SK-N-SH treated with all-trans-retinoic acid at 6 μM for 48 hours (cell line): Measurements from ENCODE around the gene DIP2C.

ENCODE experiments used
- ATAC-seq: fragments of 200-7000 bp; cut with Tn5 transposase; 3 replicates; pipeline ENCODE4 v1.9.1; 2020; ENCODE audit warnings: mild to moderate bottlenecking, moderate library complexity
- ARNTL ChIP-seq: fragments of 450-650 bp; formaldehyde crosslinking; IDR thresholded peaks from 2 replicates; pipeline ENCODE4 v1.5.0; 2020; ENCODE audit warnings: low read depth, mild to moderate bottlenecking, moderate library complexity, borderline replicate concordance
- BACH2 ChIP-seq: fragments of 250-450 bp; sonication (Bioruptor Pico); IDR thresholded peaks from 2 replicates; pipeline ENCODE4 v1.9.0; 2021; ENCODE audit warnings: mild to moderate bottlenecking, borderline replicate concordance
- CSDC2 ChIP-seq: fragments of 250-450 bp; sonication (Bioruptor Pico); IDR thresholded peaks from 2 replicates; pipeline ENCODE4 v1.5.0; 2020; ENCODE audit warnings: mild to moderate bottlenecking, moderate library complexity
- ESRRG ChIP-seq: fragments of 250-450 bp; sonication (Bioruptor Pico); IDR thresholded peaks from 2 replicates; pipeline ENCODE4 v1.6.1; 2021; ENCODE audit warnings: mild to moderate bottlenecking
- ISL1 ChIP-seq: fragments of 250-450 bp; sonication (Bioruptor Pico); IDR thresholded peaks from 2 replicates; pipeline ENCODE4 v2.1.2; 2022; ENCODE audit warnings: mild to moderate bottlenecking, moderate library complexity
- OSR1 ChIP-seq: fragments of 250-450 bp; sonication (Bioruptor Pico); IDR thresholded peaks from 2 replicates; pipeline ENCODE4 v1.8.0; 2022; ENCODE audit warnings: moderate library complexity, mild to moderate bottlenecking, inconsistent platforms
- RARB ChIP-seq: fragments of 250-450 bp; sonication (Bioruptor Pico); IDR thresholded peaks from 2 replicates; pipeline ENCODE4 v1.8.0; 2021; ENCODE audit warnings: mild to moderate bottlenecking, moderate library complexity
- SNAI2 ChIP-seq: fragments of 250-450 bp; sonication (Bioruptor Pico); IDR thresholded peaks from 2 replicates; pipeline ENCODE4 v1.5.0; 2020; ENCODE audit warnings: mild to moderate bottlenecking, moderate library complexity
- TOX ChIP-seq: fragments of 250-450 bp; sonication (Bioruptor Pico); IDR thresholded peaks from 2 replicates; pipeline ENCODE4 v1.8.0; 2021; ENCODE audit warnings: mild to moderate bottlenecking, moderate library complexity, borderline replicate concordance
- ZC3H10 ChIP-seq: fragments of 250-450 bp; sonication (Bioruptor Pico); IDR thresholded peaks from 2 replicates; pipeline ENCODE4 v1.5.1; 2021; ENCODE audit warnings: mild to moderate bottlenecking, moderate library complexity
- ZFP3 ChIP-seq: fragments of 250-450 bp; sonication (Bioruptor Pico); IDR thresholded peaks from 2 replicates; pipeline ENCODE4 v1.5.0; 2020; ENCODE audit warnings: mild to moderate bottlenecking, moderate library complexity
- ZFP30 ChIP-seq: fragments of 450-650 bp; formaldehyde crosslinking; IDR thresholded peaks from 2 replicates; pipeline ENCODE4 v1.5.0; 2022; ENCODE audit warnings: mild to moderate bottlenecking, moderate library complexity
- ZNF565 ChIP-seq: fragments of 450-650 bp; formaldehyde crosslinking; conservative IDR thresholded peaks from 2 replicates; pipeline ENCODE4 v1.5.0; 2020; ENCODE audit warnings: low read depth, mild to moderate bottlenecking, moderate library complexity
- ZNF70 ChIP-seq: fragments of 450-650 bp; formaldehyde crosslinking; IDR thresholded peaks from 2 replicates; pipeline ENCODE4 v1.5.0; 2020; ENCODE audit warnings: mild to moderate bottlenecking, moderate library complexity
- ZNF8 ChIP-seq: fragments of 450-650 bp; formaldehyde crosslinking; IDR thresholded peaks from 2 replicates; pipeline ENCODE4 v1.5.0; 2020; ENCODE audit warnings: mild to moderate bottlenecking, moderate library complexity
- TF ChIP-seq, protein P1 (sequence below): fragments of 250-450 bp; sonication (Bioruptor Pico); IDR thresholded peaks from 2 replicates; pipeline ENCODE4 v1.8.0; 2021; ENCODE audit warnings: low read depth, mild to moderate bottlenecking, moderate library complexity, borderline replicate concordance
- TF ChIP-seq, protein P2 (sequence below): fragments of 250-450 bp; sonication (Bioruptor Pico); IDR thresholded peaks from 2 replicates; pipeline ENCODE4 v1.8.0; 2020; ENCODE audit warnings: mild to moderate bottlenecking, moderate library complexity, borderline replicate concordance
- TF ChIP-seq, protein P3 (sequence below): fragments of 250-450 bp; sonication (Bioruptor Pico); IDR thresholded peaks from 2 replicates; pipeline ENCODE4 v1.5.1; 2020; ENCODE audit warnings: low read depth, mild to moderate bottlenecking, moderate library complexity
- TF ChIP-seq, protein P4 (sequence below): fragments of 250-450 bp; sonication (Bioruptor Pico); IDR thresholded peaks from 2 replicates; pipeline ENCODE4 v1.5.1; 2021; ENCODE audit warnings: mild to moderate bottlenecking, moderate library complexity

Gene DIP2C

DNA sequence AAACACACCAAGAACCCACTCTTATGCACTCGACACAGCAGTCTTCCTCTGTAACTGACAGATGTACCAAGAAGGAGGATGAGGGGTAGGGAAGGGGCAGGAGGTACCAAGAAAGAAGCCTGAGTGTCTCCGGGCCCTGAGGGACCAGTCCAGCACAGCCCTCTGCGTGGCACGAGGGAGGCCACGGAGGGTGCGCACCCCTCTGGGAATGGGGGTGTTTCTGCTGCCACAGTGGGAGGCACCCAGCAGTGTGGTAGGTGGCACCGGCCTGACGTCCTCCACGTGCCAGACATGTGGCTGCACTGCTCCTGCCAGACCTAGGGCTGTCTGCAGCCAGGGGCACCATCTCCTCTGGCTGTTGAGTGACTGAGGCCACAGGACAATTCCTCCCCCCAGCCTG is 399.9 kb downstream of the DIP2C start:
- no peak for ATAC-seq

DNA sequence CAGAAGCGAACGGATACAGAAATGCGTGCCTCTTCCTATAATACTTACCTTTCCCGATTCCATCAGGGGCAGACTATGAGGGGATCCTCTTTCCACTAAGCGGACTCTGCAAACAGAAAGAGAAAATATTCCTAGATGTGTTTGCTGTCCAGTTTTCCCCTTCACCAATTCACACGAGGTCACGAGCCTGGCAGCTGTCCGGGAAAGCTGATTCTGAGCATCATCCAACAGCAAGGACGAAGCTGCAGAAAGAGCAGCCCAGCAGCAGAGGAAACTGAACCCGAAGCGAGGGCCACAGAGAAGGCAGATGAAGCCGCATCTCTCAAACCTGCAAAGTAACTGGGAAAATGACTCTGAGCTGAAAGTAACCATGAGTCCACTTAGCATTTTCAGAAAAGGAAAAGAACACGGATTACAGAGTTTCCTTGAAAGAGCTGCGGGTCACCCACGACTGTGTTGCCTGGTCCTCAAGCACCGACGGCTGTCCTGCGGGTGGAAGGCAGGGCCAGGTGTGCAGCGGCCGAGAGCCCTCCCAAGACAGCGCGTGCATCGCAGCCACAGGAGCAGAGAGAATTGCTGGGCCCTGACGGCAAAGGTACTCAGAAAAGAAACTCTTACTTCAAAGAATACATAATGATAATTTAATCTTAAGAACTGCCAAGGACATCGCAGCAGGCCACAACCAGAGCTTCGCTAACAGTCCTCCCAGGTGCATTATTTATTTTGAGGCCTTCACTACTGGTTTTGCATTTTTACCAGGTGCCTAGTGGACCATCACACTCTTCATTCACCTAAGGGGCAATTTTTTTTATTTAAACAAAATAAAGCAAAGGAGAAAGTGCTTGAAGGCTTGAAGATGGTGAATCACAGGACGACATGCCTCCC is 400.9 kb downstream of the DIP2C start:
- TF ChIP-seq, protein P1, sequence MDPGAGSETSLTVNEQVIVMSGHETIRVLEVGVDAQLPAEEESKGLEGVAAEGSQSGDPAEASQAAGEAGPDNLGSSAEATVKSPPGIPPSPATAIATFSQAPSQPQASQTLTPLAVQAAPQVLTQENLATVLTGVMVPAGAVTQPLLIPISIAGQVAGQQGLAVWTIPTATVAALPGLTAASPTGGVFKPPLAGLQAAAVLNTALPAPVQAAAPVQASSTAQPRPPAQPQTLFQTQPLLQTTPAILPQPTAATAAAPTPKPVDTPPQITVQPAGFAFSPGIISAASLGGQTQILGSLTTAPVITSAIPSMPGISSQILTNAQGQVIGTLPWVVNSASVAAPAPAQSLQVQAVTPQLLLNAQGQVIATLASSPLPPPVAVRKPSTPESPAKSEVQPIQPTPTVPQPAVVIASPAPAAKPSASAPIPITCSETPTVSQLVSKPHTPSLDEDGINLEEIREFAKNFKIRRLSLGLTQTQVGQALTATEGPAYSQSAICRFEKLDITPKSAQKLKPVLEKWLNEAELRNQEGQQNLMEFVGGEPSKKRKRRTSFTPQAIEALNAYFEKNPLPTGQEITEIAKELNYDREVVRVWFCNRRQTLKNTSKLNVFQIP, result no peak
- TF ChIP-seq OSR1 (CRISPR knock-in tag) (no peak), ZNF70 (CRISPR knock-in tag) (no peak), CSDC2 (CRISPR knock-in tag) (no peak), TOX (CRISPR knock-in tag) (no peak), ARNTL (no peak)
- TF ChIP-seq, protein P2, sequence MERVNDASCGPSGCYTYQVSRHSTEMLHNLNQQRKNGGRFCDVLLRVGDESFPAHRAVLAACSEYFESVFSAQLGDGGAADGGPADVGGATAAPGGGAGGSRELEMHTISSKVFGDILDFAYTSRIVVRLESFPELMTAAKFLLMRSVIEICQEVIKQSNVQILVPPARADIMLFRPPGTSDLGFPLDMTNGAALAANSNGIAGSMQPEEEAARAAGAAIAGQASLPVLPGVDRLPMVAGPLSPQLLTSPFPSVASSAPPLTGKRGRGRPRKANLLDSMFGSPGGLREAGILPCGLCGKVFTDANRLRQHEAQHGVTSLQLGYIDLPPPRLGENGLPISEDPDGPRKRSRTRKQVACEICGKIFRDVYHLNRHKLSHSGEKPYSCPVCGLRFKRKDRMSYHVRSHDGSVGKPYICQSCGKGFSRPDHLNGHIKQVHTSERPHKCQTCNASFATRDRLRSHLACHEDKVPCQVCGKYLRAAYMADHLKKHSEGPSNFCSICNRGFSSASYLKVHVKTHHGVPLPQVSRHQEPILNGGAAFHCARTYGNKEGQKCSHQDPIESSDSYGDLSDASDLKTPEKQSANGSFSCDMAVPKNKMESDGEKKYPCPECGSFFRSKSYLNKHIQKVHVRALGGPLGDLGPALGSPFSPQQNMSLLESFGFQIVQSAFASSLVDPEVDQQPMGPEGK (CRISPR knock-in tag), result no peak
- TF ChIP-seq, protein P3, sequence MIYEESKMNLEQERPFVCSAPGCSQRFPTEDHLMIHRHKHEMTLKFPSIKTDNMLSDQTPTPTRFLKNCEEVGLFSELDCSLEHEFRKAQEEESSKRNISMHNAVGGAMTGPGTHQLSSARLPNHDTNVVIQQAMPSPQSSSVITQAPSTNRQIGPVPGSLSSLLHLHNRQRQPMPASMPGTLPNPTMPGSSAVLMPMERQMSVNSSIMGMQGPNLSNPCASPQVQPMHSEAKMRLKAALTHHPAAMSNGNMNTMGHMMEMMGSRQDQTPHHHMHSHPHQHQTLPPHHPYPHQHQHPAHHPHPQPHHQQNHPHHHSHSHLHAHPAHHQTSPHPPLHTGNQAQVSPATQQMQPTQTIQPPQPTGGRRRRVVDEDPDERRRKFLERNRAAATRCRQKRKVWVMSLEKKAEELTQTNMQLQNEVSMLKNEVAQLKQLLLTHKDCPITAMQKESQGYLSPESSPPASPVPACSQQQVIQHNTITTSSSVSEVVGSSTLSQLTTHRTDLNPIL, result no peak
- ATAC-seq, result no peak

More for the DNA sequence above, 399.9 kb downstream of the DIP2C start:
- TF ChIP-seq, protein P1, result no peak
- TF ChIP-seq, protein P4, sequence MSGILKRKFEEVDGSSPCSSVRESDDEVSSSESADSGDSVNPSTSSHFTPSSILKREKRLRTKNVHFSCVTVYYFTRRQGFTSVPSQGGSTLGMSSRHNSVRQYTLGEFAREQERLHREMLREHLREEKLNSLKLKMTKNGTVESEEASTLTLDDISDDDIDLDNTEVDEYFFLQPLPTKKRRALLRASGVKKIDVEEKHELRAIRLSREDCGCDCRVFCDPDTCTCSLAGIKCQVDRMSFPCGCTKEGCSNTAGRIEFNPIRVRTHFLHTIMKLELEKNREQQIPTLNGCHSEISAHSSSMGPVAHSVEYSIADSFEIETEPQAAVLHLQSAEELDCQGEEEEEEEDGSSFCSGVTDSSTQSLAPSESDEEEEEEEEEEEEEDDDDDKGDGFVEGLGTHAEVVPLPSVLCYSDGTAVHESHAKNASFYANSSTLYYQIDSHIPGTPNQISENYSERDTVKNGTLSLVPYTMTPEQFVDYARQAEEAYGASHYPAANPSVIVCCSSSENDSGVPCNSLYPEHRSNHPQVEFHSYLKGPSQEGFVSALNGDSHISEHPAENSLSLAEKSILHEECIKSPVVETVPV (CRISPR knock-in tag), result no peak
- TF ChIP-seq ZNF8 (no peak), SNAI2 (CRISPR knock-in tag) (no peak), ARNTL (no peak), RARB (CRISPR knock-in tag) (no peak), ISL1 (CRISPR knock-in tag) (no peak), ZFP30 (CRISPR knock-in tag) (no peak), TOX (CRISPR knock-in tag) (no peak), ZC3H10 (CRISPR knock-in tag) (no peak), ZFP3 (no peak), CSDC2 (CRISPR knock-in tag) (no peak), ZNF70 (CRISPR knock-in tag) (no peak), ESRRG (CRISPR knock-in tag) (no peak), OSR1 (CRISPR knock-in tag) (no peak), ZNF565 (CRISPR knock-in tag) (no peak), BACH2 (no peak)
- TF ChIP-seq, protein P3, result no peak
- TF ChIP-seq, protein P2 (CRISPR knock-in tag), result no peak
